Type B pancreatic cell (in vitro differentiated cells): Measurements from ENCODE around the gene RBKS. TPM values are rescaled to one million over a fixed set of nuclear protein-coding genes. Genes with fewer than 3 reads are reported as not detected.

ENCODE experiments used
- DNase-seq: peaks from one replicate; pipeline ENCODE4 v3.0.0; 2021; ENCODE audit warnings: mixed read lengths; ENCODE audit not compliant: unreplicated experiment; ENCODE audit errors: extremely low spot score
- H3K27ac Mint-ChIP-seq: 2 replicates; pipeline ENCODE4 v1.8.0; 2021; ENCODE audit warnings: mild to moderate bottlenecking, mixed read lengths
- H3K27me3 Mint-ChIP-seq: 2 replicates; pipeline ENCODE4 v1.8.0; 2021; ENCODE audit warnings: mixed read lengths
- H3K36me3 Mint-ChIP-seq: 2 replicates; pipeline ENCODE4 v1.8.0; 2021; ENCODE audit warnings: mixed read lengths
- H3K4me1 Mint-ChIP-seq: one replicate; pipeline ENCODE4 v1.8.0; 2021; ENCODE audit warnings: mixed read lengths; ENCODE audit not compliant: unreplicated experiment
- H3K4me3 Mint-ChIP-seq: 2 replicates; pipeline ENCODE4 v1.8.0; 2021; ENCODE audit warnings: mild to moderate bottlenecking, mixed read lengths
- H3K9me3 Mint-ChIP-seq: 2 replicates; pipeline ENCODE4 v1.8.0; 2021; ENCODE audit warnings: mixed read lengths
- CTCF ChIP-seq: fragments of 200-600 bp; sonication (generic); conservative IDR thresholded peaks from 2 replicates; pipeline ENCODE4 v1.5.0; 2021; ENCODE audit warnings: antibody characterized with exemption, mild to moderate bottlenecking
- total RNA-seq: library from RNA; stranded (reverse); gene quantifications from 2 replicates; pipeline ENCODE4 v1.2.1, GENCODE V29; 2021; ENCODE audit warnings: low replicate concordance

The RBKS gene
- total RNA-seq, 1 donor from 2014 or later: 2.6 TPM

- H3K4me3 Mint-ChIP-seq: peak overlapping the region; percentile 58
- H3K4me1 Mint-ChIP-seq: no peaks in the 10 kb centered on the region
- DNase-seq: no peak
- TF ChIP-seq CTCF: no peak
- H3K9me3 Mint-ChIP-seq: no peaks in the 10 kb centered on the region
- H3K36me3 Mint-ChIP-seq: no peaks in the 10 kb centered on the region
- H3K27ac Mint-ChIP-seq: peak overlapping the region; percentile 57
- peaks cover 5% of the 10 kb centered on the region for H3K27me3 Mint-ChIP-seq
Observed at GRCh38 chr2:27762951-27763906, 127.0 kb downstream of the RBKS start.

GRCh38 chr2:27756544-27757498 lies 133.4 kb downstream of the RBKS start:
- H3K9me3 Mint-ChIP-seq: no peaks in the 10 kb centered on the region
- no peak for DNase-seq
- no peak overlapping the region for H3K4me3 Mint-ChIP-seq
- H3K36me3 Mint-ChIP-seq: no peaks in the 10 kb centered on the region
- peak overlapping the region; percentile 18 for H3K27ac Mint-ChIP-seq
- TF ChIP-seq CTCF: no peak
- H3K27me3 Mint-ChIP-seq: no peaks in the 10 kb centered on the region
- H3K4me1 Mint-ChIP-seq: peaks cover 20% of the 10 kb centered on the region

GRCh38 chr2:27756091-27756490 lies 134.1 kb downstream of the RBKS start:
- TF ChIP-seq CTCF: no peak
- no peak for DNase-seq
- H3K9me3 Mint-ChIP-seq: no peaks in the 10 kb centered on the region
- no peaks in the 10 kb centered on the region for H3K27me3 Mint-ChIP-seq
- H3K4me1 Mint-ChIP-seq: peaks cover 20% of the 10 kb centered on the region
- no peak overlapping the region for H3K4me3 Mint-ChIP-seq
- no peaks in the 10 kb centered on the region for H3K36me3 Mint-ChIP-seq
- H3K27ac Mint-ChIP-seq: peak overlapping the region; percentile 18

DNA sequence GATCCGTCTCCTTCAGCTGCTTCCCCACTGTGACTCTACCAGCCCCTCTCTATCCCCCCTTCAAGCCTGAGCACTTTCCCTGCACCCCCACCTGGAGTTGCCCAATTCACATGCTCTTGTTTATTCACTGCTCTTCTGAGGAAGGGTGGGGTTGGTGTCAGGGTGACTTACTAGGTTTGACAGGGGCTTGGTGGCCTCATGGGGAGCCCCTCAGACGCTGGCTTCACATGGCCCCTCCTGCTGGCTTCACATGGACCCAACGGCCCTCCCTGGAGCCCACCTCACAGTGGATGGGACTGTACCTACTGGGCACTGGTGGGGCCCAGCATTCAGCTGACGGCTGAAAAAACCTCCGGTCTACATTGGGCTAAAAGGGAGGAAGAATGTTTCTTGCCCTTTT lies 135.4 kb downstream of the RBKS start:
- Mint-ChIP-seq H3K4me3 (no peak overlapping the region), H3K36me3 (no peaks in the 10 kb centered on the region), H3K9me3 (no peaks in the 10 kb centered on the region), H3K27ac (peak overlapping the region; percentile 34), H3K27me3 (no peaks in the 10 kb centered on the region), H3K4me1 (peaks cover 20% of the 10 kb centered on the region)
- no peak for DNase-seq
- TF ChIP-seq CTCF: no peak

DNA sequence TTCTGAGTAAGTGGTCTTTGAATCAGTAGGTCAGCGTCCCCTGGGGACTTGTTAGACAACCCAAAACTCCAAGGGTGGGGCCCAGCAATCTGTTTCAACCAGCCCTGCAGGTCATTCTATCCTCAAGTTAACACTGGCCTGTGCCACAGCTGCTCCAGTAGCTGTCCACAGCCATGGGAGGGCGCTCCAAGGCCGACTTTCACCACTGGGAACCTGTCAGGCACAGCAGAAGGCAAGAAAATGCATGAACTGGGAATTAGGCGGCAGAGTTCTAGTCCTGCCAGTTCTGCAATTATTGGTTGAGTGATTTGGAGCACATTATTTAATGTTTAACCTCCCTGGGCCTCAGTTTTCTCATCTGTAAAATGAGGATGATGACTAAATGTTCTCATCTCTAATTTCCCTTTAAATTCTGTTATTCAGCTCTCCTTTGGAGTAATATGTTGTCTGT lies 136.0 kb downstream of the RBKS start:
- Mint-ChIP-seq H3K36me3 (no peaks in the 10 kb centered on the region), H3K27ac (peak overlapping the region; percentile 93), H3K9me3 (peaks cover 4% of the 10 kb centered on the region), H3K4me3 (peak overlapping the region; percentile 88), H3K4me1 (peaks cover 20% of the 10 kb centered on the region), H3K27me3 (peaks cover 4% of the 10 kb centered on the region)
- peak; percentile 86 for TF ChIP-seq CTCF
- DNase-seq: peak; percentile 79
